ENCODE measurements around the gene RPL35A.
A peak's percentile ranks its signal among the peaks of the same experiment; 100 is the strongest.

DNA sequence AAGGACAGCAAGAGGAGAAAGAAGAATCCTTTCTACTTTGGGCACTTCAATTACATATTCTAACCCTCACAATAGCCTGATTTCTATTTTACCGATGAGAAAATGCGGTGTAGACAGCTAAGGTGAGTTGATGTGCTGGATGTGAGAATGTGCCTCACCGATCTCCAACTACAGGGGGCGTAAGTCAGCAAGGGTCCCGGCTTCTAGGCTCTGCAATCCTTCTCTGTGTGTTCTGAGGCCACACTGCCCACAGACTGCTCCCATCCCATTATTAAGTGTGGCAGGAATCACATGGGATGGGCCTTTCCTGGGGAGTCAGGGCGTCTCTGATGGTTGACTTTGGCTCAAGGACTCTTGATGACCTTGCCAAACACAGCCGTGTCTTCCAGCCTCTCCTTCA is 23.6 kb upstream of the RPL35A start:
- TF ChIP-seq, protein P1, sequence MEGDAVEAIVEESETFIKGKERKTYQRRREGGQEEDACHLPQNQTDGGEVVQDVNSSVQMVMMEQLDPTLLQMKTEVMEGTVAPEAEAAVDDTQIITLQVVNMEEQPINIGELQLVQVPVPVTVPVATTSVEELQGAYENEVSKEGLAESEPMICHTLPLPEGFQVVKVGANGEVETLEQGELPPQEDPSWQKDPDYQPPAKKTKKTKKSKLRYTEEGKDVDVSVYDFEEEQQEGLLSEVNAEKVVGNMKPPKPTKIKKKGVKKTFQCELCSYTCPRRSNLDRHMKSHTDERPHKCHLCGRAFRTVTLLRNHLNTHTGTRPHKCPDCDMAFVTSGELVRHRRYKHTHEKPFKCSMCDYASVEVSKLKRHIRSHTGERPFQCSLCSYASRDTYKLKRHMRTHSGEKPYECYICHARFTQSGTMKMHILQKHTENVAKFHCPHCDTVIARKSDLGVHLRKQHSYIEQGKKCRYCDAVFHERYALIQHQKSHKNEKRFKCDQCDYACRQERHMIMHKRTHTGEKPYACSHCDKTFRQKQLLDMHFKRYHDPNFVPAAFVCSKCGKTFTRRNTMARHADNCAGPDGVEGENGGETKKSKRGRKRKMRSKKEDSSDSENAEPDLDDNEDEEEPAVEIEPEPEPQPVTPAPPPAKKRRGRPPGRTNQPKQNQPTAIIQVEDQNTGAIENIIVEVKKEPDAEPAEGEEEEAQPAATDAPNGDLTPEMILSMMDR (IDR thresholded peaks at IDR 0.05; ENCODE audit: low read depth, low read length) = peak; percentile 44
- TF ChIP-seq, protein P2, sequence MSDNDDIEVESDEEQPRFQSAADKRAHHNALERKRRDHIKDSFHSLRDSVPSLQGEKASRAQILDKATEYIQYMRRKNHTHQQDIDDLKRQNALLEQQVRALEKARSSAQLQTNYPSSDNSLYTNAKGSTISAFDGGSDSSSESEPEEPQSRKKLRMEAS (IDR thresholded peaks at IDR 0.05; ENCODE audit: low read depth, low read length) = no peak
